ENCODE data around the gene CST3. TPM values are rescaled to one million over a fixed set of nuclear protein-coding genes. Genes with fewer than 3 reads are reported as not detected.
A peak's percentile ranks its signal among the peaks of the same experiment; 100 is the strongest.
"Not testable (repeated sequence)": the region's sequence is repeated elsewhere in the genome, so short reads cannot be mapped to it uniquely, and the experiment has no call there.

CST3 gene
- total RNA-seq, 2 donors from 2014 or later = 884 to 914 TPM

GRCh38 chr20:23666698-23667097, 28.9 kb upstream of the CST3 start:
- H3K4me1 ChIP-seq = no peaks in the 10 kb centered on the region
- H3K9me3 ChIP-seq = no peaks in the 10 kb centered on the region
- H3K27ac ChIP-seq = no peak overlapping the region
- no peaks in the 10 kb centered on the region for H3K36me3 ChIP-seq
- no peak overlapping the region for H3K4me3 ChIP-seq
- DNase-seq (ENCODE audit: low spot score) = peak; percentile 54
- TF ChIP-seq, protein P1, sequence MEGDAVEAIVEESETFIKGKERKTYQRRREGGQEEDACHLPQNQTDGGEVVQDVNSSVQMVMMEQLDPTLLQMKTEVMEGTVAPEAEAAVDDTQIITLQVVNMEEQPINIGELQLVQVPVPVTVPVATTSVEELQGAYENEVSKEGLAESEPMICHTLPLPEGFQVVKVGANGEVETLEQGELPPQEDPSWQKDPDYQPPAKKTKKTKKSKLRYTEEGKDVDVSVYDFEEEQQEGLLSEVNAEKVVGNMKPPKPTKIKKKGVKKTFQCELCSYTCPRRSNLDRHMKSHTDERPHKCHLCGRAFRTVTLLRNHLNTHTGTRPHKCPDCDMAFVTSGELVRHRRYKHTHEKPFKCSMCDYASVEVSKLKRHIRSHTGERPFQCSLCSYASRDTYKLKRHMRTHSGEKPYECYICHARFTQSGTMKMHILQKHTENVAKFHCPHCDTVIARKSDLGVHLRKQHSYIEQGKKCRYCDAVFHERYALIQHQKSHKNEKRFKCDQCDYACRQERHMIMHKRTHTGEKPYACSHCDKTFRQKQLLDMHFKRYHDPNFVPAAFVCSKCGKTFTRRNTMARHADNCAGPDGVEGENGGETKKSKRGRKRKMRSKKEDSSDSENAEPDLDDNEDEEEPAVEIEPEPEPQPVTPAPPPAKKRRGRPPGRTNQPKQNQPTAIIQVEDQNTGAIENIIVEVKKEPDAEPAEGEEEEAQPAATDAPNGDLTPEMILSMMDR (IDR thresholded peaks at IDR 0.05) = no peak
- no peaks in the 10 kb centered on the region for H3K27me3 ChIP-seq

DNA sequence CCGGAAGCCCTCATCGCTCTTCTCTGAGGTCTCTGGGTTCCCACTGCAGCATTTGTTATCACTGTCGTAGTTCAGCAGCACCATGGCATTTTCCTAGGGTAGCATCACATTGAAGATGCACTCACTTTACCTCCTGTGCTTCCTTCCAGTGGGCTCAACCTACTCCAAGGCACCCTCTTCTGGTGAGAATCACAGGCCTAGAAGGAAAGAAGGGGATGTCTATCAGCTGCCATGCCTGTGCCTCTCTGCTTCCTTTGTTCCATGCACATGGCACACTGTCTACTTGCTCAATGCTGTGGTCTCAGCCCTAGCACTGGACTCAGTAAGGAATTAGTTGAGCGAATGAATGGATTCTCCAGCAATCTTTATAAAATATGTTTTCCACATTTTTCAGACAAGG, 28.4 kb upstream of the CST3 start:
- H3K27ac ChIP-seq = no peak overlapping the region
- H3K4me1 ChIP-seq = no peaks in the 10 kb centered on the region
- no peak overlapping the region for H3K4me3 ChIP-seq
- DNase-seq (ENCODE audit: low spot score) = peak; percentile 49
- no peaks in the 10 kb centered on the region for H3K27me3 ChIP-seq
- no peaks in the 10 kb centered on the region for H3K36me3 ChIP-seq
- H3K9me3 ChIP-seq = no peaks in the 10 kb centered on the region
- TF ChIP-seq, protein P1 (IDR thresholded peaks at IDR 0.05) = peak in 1 of 2 donors; percentile 11

DNA sequence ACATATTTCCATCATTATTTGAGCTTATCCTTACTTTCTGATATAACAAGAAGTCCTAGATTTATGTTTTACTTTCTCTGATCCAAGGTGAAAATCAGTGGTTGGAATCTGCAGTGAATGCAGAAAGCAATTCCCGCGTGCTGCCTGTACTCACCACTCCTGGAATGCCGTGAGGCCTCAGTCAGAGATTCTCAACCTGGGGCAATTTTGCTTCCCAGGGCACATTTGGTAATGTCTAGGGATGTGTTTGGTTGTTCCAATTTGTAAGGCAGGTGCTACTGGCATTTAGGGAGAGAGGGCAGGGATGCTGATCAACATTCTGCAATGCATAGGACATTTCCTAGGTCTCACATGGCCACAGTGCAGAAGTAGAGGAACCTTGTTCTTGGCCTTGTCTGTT, 27.2 kb upstream of the CST3 start:
- TF ChIP-seq, protein P1 (IDR thresholded peaks at IDR 0.05) = no peak
- no peaks in the 10 kb centered on the region for H3K27me3 ChIP-seq
- DNase-seq (ENCODE audit: low spot score) = no peak

DNA sequence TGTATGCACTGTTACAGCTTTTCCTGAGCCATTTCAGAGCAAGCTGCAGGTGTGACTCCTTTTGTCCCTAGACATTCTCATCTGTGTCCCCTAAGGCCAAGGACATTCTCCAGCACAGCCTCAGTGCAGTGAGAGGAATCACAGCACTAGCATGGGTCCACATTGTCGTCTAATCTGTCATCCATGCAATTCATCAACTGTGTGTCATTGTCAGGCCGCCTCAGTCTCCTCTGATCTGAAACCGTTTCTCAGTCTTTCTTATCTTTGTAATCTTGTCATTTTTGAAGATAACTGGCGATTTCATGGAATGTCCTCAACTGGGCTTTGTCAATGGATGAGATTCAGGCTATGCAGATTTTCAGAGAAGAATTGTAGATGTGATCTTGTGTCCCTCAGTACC, 26.3 kb upstream of the CST3 start:
- H3K4me3 ChIP-seq; H3K9me3 ChIP-seq; H3K36me3 ChIP-seq; H3K27ac ChIP-seq; H3K27me3 ChIP-seq; DNase-seq (ENCODE audit: low spot score); H3K4me1 ChIP-seq: not testable (repeated sequence)

More for the DNA sequence above, 27.2 kb upstream of the CST3 start:
- Histone ChIP-seq H3K9me3 (no peaks in the 10 kb centered on the region), H3K4me1 (no peaks in the 10 kb centered on the region), H3K27ac (no peak overlapping the region), H3K4me3 (no peak overlapping the region), H3K36me3 (no peaks in the 10 kb centered on the region)

GRCh38 chr20:23663180-23663579, 25.4 kb upstream of the CST3 start:
- Histone ChIP-seq H3K36me3 (no peaks in the 10 kb centered on the region), H3K4me1 (no peaks in the 10 kb centered on the region), H3K4me3 (no peak overlapping the region), H3K27ac (no peak overlapping the region), H3K9me3 (no peaks in the 10 kb centered on the region), H3K27me3 (no peaks in the 10 kb centered on the region)
- TF ChIP-seq, protein P1 (IDR thresholded peaks at IDR 0.05) = no peak
- DNase-seq (ENCODE audit: low spot score) = no peak

DNA sequence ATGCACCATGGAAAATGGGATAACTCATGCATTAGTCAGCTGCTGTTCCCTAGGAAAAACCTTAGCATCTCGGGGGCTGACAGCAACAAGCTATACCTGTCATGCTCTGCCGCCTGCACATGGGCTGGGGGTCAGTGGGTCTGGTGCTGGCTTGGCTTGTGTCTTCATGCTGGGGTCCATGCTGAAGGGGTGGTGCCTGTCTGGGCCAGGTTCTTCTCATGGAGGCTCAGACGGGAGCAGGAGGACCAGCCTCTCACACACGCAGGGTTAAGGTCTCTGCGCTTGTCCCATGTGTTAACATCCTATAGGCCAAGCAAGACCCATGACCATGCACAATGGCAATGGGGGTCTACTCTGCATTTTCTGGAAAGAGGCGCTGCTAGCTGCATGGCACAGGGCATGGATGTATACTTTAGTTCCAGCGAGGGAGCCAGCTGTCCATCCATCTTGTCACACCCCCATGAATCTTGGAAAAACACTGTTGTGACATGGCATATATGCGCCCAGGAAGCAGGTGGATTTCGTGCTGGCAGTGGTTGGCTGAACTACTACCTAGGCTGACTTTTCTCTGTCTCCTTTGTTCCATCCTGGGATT, 24.6 kb upstream of the CST3 start:
- no peak for DNase-seq (ENCODE audit: low spot score)
- Histone ChIP-seq H3K4me1 (no peaks in the 10 kb centered on the region), H3K36me3 (no peaks in the 10 kb centered on the region), H3K4me3 (no peak overlapping the region), H3K27me3 (no peaks in the 10 kb centered on the region), H3K9me3 (no peaks in the 10 kb centered on the region), H3K27ac (no peak overlapping the region)
- TF ChIP-seq, protein P1 (IDR thresholded peaks at IDR 0.05) = no peak

Data from right atrium auricular region (tissue), 2 donors.